ENCODE measurements around the gene BABAM2. TPM values are rescaled to one million over a fixed set of nuclear protein-coding genes. Genes with fewer than 3 reads are reported as not detected.
A peak's percentile ranks its signal among the peaks of the same experiment; 100 is the strongest.

Gene BABAM2
- total RNA-seq, 1 donor from 2014 or later: 29.5 TPM

DNA sequence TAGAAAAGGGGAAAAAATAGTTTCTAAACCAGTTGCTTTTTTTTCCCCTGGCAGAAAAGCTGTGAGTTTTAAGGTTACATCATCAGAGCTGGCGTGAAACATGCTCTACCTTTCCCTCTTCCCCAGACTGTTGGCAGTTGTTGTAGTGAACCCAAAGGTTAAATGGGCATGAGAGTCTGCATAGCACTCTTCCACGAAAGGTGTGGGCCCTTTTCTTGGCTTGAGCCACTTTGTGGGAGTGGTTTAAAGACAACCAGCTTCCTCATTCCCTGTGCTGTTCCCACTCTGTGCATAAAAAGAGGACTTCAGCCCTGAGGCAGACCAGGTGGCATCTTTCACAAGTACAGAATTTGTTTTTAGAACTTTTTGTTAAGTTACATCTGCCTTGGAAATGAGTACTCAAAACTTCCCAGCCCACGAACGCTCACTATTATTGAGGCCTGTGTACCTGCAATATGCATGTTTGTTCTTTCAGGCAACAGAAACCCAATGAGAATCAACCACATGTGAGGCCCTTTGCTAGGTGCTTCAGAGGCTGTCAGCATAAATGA is 243.8 kb downstream of the BABAM2 start:
- peak; percentile 85 for ATAC-seq

DNA sequence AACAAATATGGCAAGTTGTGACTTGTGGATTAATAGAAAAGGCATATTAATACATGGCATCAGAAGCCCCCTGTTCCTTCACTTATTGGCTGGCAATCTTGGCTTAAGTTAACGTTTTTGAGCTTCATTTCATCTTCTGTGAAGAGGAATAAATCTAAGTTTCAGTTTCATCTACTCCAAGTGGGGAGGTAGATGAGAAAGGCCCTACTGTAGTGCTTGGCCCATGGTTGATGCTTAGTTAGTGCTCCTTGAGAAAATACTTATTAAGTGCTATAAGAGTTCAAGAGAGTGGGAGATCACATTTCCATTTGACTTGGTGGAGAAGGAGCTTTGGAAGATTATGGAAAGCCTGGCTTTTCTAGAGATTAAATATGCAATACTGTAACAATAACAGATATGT is 244.3 kb downstream of the BABAM2 start:
- ATAC-seq: no peak

DNA sequence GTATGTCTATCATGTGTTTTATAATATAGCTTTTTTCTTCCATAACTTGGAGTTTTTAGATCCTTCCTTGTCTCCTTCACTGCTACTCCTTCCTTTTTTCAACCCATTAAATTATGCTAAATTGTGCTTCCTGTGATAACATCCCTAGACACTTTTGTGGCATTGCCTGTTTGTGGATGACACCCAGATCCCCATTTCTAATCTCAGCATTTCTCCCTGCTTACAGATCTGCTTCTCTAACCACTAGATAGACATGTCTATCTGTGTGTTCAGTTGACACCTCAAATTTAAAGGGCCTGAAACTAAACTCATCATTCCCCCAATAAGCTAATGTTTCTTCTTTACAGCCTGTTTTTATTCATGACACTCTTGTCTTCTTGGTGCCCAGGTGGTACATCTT is 244.8 kb downstream of the BABAM2 start:
- ATAC-seq: no peak

DNA sequence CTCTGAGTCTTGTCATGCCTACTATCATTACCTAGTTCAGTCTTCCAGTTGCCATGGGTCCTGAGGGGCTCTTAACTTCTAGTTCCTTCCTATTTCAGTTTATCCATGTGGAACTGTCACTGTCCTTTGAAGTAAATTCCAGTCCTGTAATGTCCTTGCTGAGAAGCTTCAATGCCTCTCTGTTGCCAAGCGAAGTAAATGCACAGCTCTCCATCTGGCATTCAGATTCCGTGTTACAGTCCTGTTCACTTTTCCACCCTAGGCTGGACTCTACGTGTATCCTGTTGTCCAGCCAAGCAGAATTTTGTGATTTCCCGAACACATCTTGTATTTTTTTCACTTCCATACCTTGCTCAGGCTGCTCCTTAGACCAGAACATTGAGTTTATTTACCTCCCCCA is 245.3 kb downstream of the BABAM2 start:
- no peak for ATAC-seq

DNA sequence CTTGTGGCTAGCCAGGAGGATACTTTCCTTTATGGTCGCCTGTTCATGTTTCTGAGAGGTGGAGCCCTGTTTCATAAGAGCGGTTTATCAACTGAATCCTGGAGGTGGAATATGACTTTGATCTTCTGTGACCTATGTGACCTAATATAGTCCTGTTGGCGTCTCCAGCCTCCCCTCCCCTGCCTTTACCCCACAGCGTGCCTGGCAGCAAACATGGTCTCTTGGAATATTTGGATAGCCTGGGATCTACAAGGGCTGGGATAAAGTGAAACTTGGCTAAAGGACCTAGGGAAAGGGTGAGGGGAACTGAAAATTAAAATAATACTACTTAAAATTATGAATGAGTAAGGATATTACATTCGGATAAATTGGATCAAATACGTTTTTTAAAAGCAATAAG is 246.0 kb downstream of the BABAM2 start:
- ATAC-seq: no peak

DNA sequence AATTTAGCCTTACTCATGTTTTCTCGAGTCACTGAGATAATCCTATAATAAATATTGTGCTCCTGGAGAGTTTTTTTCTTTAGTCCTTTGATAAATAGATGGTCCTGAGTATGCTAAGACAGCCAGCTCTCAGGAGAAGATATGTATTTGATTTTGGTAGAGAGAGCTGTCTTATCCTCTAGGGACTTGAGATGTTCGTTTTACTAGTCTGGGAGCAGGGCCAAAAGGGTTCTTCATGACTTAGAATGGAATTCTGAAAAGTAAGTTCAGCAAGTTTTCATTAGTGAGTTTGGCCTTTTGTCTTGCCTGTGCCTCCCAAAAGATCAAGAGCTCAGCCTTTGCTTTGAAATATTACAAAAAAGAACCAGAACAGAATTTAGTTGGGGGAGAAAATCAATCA is 246.7 kb downstream of the BABAM2 start:
- peak; percentile 65 for ATAC-seq

DNA sequence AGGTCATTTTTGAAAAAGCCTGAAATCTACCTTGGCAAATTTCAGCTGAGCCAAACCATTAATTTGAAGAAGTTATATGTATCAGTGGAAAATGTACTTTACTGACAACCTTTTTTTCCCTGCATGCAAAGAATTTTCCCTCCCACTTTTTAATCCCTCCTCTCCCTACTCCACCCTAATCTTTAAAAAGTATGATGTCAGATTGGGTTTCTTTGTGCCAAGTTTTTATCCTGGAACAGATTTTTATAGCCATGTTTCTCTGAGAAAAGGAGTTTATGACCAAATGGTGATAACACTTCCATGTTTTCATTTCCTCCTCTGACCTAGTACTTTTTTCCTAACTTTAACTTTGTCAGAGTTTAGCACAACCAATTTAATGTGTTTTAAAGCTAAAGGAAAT is 251.9 kb downstream of the BABAM2 start:
- ATAC-seq: no peak

DNA sequence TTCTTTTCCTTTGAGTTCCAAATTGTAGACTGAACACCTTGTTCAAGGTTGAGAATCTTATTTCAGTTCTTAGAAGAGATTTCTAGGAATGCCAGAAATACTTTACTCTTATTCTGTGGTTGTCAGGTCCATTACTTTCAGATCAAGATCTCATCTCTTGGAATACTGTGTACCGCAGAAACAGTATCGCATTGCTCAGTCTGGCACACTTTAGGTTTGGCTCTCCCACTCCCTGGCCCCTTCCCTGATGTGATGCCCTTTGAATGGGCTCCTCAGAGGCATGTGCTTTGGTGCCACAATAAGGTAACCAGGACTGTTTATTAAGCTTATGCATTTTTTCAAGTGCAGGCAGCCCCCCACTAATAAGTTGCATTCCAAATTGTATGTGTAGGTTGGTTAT is 257.5 kb downstream of the BABAM2 start:
- ATAC-seq: no peak

DNA sequence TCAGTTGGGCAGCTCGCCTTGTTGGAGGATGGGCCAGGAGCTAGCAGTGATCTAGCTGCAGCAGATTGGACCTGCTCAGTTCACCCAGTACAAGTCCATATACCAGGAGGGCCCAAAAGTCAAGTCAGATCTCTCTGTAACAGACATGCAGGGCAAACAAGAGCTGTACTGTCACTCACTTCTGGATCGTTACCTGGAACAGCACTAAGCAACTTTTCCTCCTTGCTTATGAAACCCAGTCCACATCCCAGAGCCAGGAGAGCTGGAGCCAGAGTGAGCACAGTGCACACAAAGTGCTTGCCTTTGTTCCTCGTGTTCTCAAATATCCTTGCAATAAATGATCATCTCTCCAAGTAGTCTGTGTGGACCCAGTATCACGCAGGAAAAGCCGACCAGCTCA is 258.0 kb downstream of the BABAM2 start:
- ATAC-seq: no peak

DNA sequence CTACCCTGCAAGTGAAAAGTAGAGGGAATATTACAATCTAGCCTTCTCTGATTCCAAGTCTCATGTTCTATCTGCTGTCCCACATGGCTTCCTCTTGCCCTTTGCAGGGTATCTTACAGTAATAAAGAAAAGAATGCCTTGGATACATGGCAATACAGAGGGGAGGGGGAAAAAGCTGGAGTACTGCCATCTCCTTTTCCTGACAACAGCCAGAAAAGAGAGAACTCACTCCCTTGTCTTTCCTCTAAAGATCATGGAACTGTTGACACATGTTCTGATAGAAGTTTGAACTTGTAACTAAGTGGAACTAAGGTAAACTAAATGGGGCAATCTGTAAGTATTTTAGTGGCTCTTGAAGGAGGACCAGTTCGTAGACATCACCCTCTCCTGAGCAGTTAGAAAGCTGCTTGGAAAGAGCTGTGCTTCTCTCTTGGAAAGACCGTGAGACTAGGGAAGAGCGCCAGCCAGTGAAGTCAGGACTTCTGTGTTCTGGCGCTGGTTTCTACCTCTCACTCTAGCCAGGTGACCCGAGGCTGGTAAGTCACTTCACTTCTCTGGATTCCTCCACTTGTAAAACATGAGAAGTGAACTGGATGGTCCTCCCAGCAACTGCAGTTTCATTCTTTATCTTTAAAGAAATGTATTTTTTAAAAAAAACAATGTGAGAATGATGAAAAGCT is 259.8 kb downstream of the BABAM2 start:
- no peak for ATAC-seq

DNA sequence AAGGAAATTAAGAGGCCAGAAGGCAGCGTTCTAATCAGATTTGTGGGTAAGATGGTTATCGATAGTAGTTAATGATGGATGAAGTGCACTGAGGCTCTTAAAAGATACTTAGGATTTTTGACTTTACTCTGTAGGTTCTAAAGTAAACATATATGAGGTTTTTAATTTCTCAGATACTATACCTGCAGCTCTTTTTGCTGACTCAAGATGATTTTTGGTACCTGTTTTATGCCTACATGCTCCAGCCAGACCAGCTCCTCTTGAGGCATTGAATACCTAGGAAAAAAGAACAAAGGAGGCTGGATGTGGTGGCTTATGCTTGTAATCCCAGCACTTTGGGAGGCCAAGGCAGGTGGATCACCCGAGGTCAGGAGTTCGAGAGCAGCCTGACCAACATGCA is 260.5 kb downstream of the BABAM2 start:
- no peak for ATAC-seq

DNA sequence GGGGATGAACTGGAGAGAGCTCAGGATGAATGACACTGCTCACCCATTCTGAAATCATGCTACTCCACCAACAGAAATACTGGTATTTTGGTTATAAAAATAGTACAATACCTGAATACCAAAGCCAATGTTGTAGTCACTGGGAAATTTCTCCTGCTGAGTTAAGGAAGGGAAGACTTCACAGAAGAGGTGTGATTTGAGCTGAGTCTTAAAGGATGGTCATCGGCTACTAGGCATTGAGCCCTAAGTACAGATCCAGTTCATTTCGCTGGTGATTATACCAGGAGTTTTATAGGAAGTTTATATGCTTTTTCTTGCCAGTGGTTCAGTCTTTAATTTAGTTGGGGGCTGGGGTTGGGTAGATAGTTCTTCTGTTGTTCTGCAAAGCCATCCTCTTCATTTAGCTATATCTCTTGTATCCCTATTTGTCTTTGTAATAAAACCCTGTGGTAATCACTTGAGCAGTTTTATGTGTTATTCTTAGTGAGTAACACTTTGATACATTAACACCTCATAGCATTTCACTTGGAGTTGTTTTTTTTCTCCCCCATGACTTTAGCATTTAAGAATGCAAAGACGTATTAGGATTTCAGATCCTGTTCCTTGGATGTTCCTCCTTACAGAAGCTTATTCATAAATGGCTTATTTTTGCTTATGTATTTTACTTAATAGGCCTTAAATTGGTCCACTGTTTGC is 262.2 kb downstream of the BABAM2 start:
- ATAC-seq: no peak

DNA sequence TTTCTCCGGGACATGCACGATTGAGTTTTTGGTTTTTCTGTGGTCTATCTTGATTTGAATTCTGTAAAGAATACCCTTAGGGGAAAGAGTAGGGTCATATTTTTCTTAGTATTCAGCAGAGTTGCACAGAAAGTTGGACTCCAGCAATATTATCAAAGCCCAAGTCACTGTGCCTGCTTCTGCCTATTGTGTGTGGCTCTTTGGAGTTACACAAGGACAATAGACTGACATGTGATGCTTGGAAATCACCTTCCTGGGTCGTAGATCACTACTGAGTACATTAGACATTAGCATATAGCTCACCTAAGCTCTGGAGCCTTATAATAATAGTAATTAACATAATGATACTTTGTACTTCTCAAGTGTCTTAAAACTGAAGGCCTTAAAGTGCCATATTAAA is 263.3 kb downstream of the BABAM2 start:
- no peak for ATAC-seq

DNA sequence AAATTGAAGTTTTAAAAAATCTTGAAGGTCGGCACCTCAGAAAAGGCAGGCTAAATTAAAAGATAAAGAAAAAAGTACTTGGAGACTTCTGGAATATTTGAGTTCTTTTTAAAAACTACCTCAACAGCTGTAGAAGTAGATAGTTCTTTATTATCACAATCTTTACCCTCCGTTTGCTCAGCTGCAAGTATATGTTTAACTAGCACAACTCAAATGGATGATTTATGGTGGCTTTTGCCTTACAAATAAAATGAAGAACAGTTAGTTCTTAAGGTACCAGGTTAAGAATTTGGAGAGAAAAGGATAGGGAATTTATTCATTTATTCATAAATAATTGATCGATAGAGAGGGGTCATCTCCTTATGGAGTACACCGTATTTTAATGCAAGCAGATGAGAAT is 264.6 kb downstream of the BABAM2 start:
- no peak for ATAC-seq

DNA sequence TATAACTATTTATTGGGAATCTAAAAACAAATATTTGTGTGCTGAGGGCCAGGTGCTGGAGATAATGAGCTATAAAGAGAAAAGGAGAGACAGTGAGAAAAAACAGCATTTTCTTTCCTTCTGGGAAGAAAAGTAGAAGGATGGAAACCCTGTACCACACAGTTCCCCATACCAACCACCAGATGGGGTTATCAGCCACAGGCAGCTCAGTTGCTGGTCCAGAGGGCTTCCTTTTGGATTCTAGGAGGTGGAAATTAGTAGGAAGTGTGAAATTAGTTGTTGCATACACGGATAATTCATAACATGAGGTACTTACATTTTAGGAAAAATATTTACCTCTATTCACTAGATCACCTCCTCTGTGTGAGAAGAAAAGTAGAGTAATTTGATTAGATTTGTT is 265.1 kb downstream of the BABAM2 start:
- ATAC-seq: no peak

DNA sequence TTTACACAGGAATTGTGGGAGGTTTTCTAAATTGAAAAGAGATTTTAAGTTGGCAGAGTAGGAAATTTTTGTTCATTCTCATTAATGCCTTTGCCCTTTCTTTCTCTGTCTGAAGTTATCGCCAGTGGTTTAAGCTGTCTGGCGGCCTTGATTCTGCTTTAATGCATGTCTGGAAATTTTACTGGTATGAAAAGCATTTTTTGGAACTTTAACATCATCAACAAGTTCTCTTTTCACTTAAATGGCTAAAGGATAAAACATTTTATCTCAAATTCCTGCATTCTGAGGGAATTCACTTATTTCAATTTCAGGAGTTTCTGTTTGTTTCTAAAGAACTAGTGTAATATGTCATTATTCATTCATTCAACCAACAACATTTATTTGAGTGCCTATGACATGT is 268.3 kb downstream of the BABAM2 start:
- ATAC-seq: no peak

DNA sequence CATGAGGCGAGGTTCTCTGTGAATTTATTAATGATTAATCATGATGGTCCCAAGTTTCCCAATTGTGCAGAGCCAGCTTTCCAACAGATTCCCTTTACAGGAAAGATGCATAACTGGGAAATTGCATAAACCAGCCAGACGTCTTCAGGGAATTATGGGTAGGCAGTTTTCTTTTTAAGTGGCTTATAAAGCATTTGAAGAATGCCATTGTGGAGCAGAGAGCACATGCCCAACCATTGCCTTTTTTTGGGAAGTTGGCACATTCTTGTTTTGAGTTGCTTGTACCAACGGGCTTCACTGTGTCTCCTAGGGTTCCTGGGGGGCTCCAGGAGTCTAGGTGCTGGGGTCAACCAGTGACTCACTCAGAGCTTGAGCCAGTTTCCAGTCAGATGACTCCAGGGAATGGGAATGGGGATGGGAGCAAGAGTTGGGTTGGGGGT is 270.5 kb downstream of the BABAM2 start:
- ATAC-seq: no peak

DNA sequence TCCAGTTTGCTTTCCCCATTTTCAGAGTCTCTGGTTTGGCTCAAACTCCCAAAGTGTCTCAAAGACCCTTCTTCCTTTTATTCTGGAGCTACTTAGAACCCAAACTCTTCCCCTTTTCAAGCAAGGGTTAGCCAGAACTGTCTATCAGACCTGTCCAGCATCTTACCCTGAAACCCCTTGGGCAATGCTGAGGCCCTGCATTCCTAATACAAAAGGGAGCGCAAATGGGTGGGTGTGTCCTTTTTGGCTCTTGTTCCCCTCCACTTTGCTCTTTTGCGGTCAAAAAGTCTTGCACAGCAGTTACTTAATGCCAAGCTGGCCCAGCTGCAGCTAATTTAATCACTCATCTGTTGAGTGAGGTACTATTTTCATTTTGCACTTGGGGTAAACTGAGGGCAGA is 270.9 kb downstream of the BABAM2 start:
- ATAC-seq: no peak

DNA sequence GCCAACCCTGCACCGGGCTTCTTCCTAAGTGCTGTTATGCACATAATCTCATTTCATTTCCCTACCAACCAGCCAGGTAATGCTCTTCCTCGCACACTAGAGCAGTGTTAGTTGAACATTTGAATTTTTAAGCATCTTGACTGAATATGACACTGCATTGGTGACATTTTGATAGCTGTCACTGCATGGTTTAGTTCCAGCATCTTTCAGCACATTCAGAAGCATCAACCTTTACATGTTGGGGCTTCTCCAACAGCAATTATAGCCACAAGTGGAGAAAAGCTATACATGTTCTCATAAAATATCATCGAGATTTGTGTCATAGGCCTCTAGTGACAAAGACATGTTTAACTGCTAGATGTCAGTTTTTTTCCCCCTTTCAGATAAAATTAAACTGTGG is 272.0 kb downstream of the BABAM2 start:
- ATAC-seq: no peak

DNA sequence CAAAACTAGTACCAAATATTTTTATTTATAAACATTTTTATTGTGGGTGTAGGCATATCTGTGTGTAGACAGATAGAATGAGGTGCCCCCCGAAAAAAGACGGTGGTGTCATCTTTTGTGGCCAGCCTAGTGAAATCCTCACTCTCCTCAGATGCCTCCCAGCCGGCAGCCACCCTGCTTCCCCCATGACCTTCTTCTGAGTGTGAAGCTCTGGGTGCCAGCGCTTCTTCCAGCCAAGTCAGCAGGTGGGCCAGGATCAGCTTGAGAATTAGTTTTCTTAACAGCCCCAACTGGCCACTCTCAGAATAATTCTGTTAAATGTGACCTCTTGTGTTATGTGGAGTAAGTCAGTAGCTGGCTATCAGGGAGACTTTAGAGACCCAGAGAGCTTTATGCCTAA is 272.5 kb downstream of the BABAM2 start:
- ATAC-seq: no peak

DNA sequence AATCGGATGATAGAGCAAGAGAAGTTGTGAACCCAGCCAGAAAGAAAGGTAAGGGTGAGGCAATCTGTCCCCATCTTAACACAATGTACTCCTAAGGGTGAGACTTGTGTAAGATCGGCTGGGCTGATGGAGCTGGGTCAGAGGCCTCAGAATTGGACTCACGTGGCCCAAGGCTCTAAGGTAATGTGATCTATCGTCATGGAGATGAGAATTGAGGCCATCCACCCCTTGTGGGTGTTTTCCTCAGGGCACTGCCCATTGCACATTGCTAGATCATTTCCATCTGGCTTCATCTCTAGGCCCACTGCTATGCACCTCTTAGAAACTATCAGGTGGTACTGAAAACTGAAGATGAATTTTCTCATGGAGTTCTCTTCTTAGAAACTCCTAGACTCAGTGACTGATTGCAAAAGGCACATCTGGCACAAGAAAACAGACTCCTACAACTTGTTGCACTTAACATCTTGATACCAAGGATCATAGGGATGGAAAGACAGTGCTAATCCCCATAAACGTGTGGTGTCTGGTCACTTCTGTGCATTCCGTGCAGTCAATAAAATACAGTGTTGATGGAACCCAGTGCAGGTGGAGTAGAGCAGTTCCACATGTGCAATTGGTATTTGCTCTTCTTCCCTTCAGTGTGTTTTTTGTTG is 273.2 kb downstream of the BABAM2 start:
- ATAC-seq: no peak

DNA sequence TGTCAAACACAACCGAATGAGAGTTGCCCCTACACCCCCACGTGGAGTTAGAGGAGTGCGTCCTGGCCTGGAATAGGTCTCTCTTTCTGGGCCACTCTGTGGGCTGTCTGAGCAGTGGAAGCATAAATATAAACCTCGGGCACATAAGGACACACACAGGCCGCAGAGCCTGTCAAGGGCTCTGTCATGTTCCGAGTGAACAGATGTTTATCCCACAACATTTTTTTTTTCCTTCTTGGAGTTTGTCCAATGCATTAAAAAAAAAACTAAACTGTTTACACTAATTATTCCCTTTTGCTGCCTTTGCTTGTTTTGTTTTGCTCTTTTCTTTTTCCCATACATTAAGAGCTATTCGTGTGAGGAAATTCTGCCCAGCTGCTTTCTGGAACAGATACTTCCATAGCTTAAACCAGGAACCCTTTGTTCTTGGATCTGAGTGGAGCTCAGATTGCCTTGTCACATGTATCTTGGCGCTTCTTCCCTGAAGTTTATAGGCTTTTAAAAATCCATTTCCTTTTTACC is 273.8 kb downstream of the BABAM2 start:
- ATAC-seq: no peak

DNA sequence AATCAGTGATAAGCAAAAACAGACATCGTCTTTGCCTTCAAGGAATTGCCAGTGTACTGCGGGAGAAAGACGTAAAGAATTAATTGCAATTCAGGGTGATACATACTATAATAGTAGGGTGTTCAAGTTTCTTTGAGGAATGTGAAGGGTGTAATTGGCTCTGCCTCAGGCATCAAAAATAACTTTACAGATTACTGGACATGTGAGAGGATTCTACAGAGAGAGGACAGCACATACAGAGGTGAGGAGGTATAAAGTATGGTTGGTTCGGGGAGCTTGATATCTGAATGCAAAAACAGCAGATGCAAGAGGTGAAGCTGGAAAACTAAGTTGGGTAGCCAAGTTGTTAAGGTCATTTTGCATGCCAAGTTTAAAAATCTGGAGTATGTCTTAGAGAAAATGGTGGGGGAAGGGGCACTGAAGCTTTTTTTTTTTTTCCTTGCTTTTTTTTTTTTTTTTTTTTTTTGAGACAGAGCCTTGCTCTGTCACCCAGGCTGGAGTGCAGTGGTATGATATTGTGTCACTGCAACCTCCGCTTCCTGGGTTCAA is 274.6 kb downstream of the BABAM2 start:
- no peak for ATAC-seq

Data from esophagus mucosa (tissue), 1 donor.